ENCODE measurements around the gene C9orf152.

Gene C9orf152

GRCh38 chr9:110192531-110193261 is 15.3 kb downstream of the C9orf152 start:
- no peak overlapping the region for H2BK15ac ChIP-seq (ENCODE audit: low read length)
- no peak for DNase-seq (ENCODE audit: low spot score)
- H2AFZ ChIP-seq (ENCODE audit: low read length): no peak overlapping the region
- H3K4me3 ChIP-seq (ENCODE audit: low read length in 2 of 2): no peak overlapping the region
- H3K4me1 ChIP-seq (ENCODE audit: control insufficient read depth in 2 of 2, insufficient read depth in 1 of 2, low read depth in 1 of 2, low read length in 2 of 2): no peaks in the 10 kb centered on the region
- WGBS, 2 donors (ENCODE audit: extremely low coverage in 2 of 2, insufficient read length in 2 of 2, insufficient replicate concordance in 1 of 2): no CpG with 5 or more reads among the region's 5 CpGs
- H3K23ac ChIP-seq (ENCODE audit: low read depth, low read length, poor library complexity): no peak overlapping the region
- H2BK12ac ChIP-seq (ENCODE audit: low read length): no peak overlapping the region
- no peak overlapping the region for H3K9ac ChIP-seq (ENCODE audit: low read depth, low read length, poor library complexity)
- no peak overlapping the region for H4K91ac ChIP-seq (ENCODE audit: low read depth, low read length, poor library complexity)
- H3K18ac ChIP-seq (ENCODE audit: low read length): no peak overlapping the region
- no peak overlapping the region for H3K14ac ChIP-seq (ENCODE audit: low read length)
- no peak overlapping the region for H4K8ac ChIP-seq (ENCODE audit: low read depth, low read length)
- no peak overlapping the region for H3K27ac ChIP-seq (replicated peaks; ENCODE audit: low read length)
- H3K4me2 ChIP-seq (ENCODE audit: insufficient read depth, low read length, poor library complexity, severe bottlenecking): no peak overlapping the region
- no peak overlapping the region for H2BK5ac ChIP-seq (ENCODE audit: low read length)
- no peak overlapping the region for H2BK120ac ChIP-seq (ENCODE audit: low read depth, low read length)
- no peaks in the 10 kb centered on the region for H3K9me3 ChIP-seq (replicated peaks in 1 of 2; ENCODE audit: control insufficient read depth in 2 of 2, insufficient read depth in 1 of 2, low read depth in 1 of 2, low read length in 2 of 2)
- no peaks in the 10 kb centered on the region for H3K79me1 ChIP-seq (ENCODE audit: low read depth, low read length)
- H3K27me3 ChIP-seq (ENCODE audit: control insufficient read depth in 3 of 3, insufficient read depth in 3 of 3, low read depth in 1 of 3, low read length in 3 of 3): no peaks in the 10 kb centered on the region
- H3K4ac ChIP-seq (ENCODE audit: low read length): no peak overlapping the region
- no peak overlapping the region for H2AK5ac ChIP-seq (ENCODE audit: low read depth, low read length)
- H3K36me3 ChIP-seq (replicated peaks in 1 of 2; ENCODE audit: control insufficient read depth in 2 of 2, insufficient read depth in 2 of 2, low read length in 2 of 2): no peaks in the 10 kb centered on the region

GRCh38 chr9:110191615-110192014 is 16.3 kb downstream of the C9orf152 start:
- Histone ChIP-seq H4K91ac (ENCODE audit: low read depth, low read length, poor library complexity) (no peak overlapping the region), H2BK12ac (ENCODE audit: low read length) (no peak overlapping the region), H2AFZ (ENCODE audit: low read length) (no peak overlapping the region), H3K4me3 (ENCODE audit: low read length in 2 of 2) (no peak overlapping the region), H3K27ac (replicated peaks; ENCODE audit: low read length) (no peak overlapping the region), H3K27me3 (ENCODE audit: control insufficient read depth in 3 of 3, insufficient read depth in 3 of 3, low read depth in 1 of 3, low read length in 3 of 3) (peaks cover 0 to 4% (median 0%) of the 10 kb centered on the region in 3 experiments), H2BK15ac (ENCODE audit: low read length) (no peak overlapping the region), H3K9me3 (replicated peaks in 1 of 2; ENCODE audit: control insufficient read depth in 2 of 2, insufficient read depth in 1 of 2, low read depth in 1 of 2, low read length in 2 of 2) (no peaks in the 10 kb centered on the region), H3K4me2 (ENCODE audit: insufficient read depth, low read length, poor library complexity, severe bottlenecking) (no peak overlapping the region), H3K4me1 (ENCODE audit: control insufficient read depth in 2 of 2, insufficient read depth in 1 of 2, low read depth in 1 of 2, low read length in 2 of 2) (no peaks in the 10 kb centered on the region), H2BK120ac (ENCODE audit: low read depth, low read length) (no peak overlapping the region), H2BK5ac (ENCODE audit: low read length) (no peak overlapping the region), H4K8ac (ENCODE audit: low read depth, low read length) (no peak overlapping the region), H3K18ac (ENCODE audit: low read length) (no peak overlapping the region), H3K36me3 (replicated peaks in 1 of 2; ENCODE audit: control insufficient read depth in 2 of 2, insufficient read depth in 2 of 2, low read length in 2 of 2) (no peaks in the 10 kb centered on the region), H3K14ac (ENCODE audit: low read length) (no peak overlapping the region), H2AK5ac (ENCODE audit: low read depth, low read length) (no peak overlapping the region), H3K4ac (ENCODE audit: low read length) (no peak overlapping the region), H3K79me1 (ENCODE audit: low read depth, low read length) (no peaks in the 10 kb centered on the region), H3K9ac (ENCODE audit: low read depth, low read length, poor library complexity) (no peak overlapping the region), H3K23ac (ENCODE audit: low read depth, low read length, poor library complexity) (no peak overlapping the region)
- DNase-seq (ENCODE audit: low spot score): no peak
- no CpG with 5 or more reads among the region's 2 CpGs for WGBS, 2 donors (ENCODE audit: extremely low coverage in 2 of 2, insufficient read length in 2 of 2, insufficient replicate concordance in 1 of 2)

GRCh38 chr9:110189559-110190320 is 18.2 kb downstream of the C9orf152 start:
- H3K27me3 ChIP-seq (ENCODE audit: control insufficient read depth in 3 of 3, insufficient read depth in 3 of 3, low read depth in 1 of 3, low read length in 3 of 3): peaks cover 0 to 4% (median 0%) of the 10 kb centered on the region in 3 experiments
- no peak overlapping the region for H3K9ac ChIP-seq (ENCODE audit: low read depth, low read length, poor library complexity)
- H3K18ac ChIP-seq (ENCODE audit: low read length): no peak overlapping the region
- no peak overlapping the region for H3K4me3 ChIP-seq (ENCODE audit: low read length in 2 of 2)
- no peak overlapping the region for H3K4me2 ChIP-seq (ENCODE audit: insufficient read depth, low read length, poor library complexity, severe bottlenecking)
- no peak overlapping the region for H4K8ac ChIP-seq (ENCODE audit: low read depth, low read length)
- H3K23ac ChIP-seq (ENCODE audit: low read depth, low read length, poor library complexity): no peak overlapping the region
- no CpG with 5 or more reads among the region's 6 CpGs for WGBS, 2 donors (ENCODE audit: extremely low coverage in 2 of 2, insufficient read length in 2 of 2, insufficient replicate concordance in 1 of 2)
- H2AK5ac ChIP-seq (ENCODE audit: low read depth, low read length): no peak overlapping the region
- H4K91ac ChIP-seq (ENCODE audit: low read depth, low read length, poor library complexity): no peak overlapping the region
- no peaks in the 10 kb centered on the region for H3K36me3 ChIP-seq (replicated peaks in 1 of 2; ENCODE audit: control insufficient read depth in 2 of 2, insufficient read depth in 2 of 2, low read length in 2 of 2)
- H3K79me1 ChIP-seq (ENCODE audit: low read depth, low read length): no peaks in the 10 kb centered on the region
- no peak overlapping the region for H3K27ac ChIP-seq (replicated peaks; ENCODE audit: low read length)
- no peak overlapping the region for H3K4ac ChIP-seq (ENCODE audit: low read length)
- DNase-seq (ENCODE audit: low spot score): no peak
- no peaks in the 10 kb centered on the region for H3K4me1 ChIP-seq (ENCODE audit: control insufficient read depth in 2 of 2, insufficient read depth in 1 of 2, low read depth in 1 of 2, low read length in 2 of 2)
- H2AFZ ChIP-seq (ENCODE audit: low read length): no peak overlapping the region
- no peak overlapping the region for H2BK5ac ChIP-seq (ENCODE audit: low read length)
- H2BK12ac ChIP-seq (ENCODE audit: low read length): no peak overlapping the region
- H3K14ac ChIP-seq (ENCODE audit: low read length): no peak overlapping the region
- no peaks in the 10 kb centered on the region for H3K9me3 ChIP-seq (replicated peaks in 1 of 2; ENCODE audit: control insufficient read depth in 2 of 2, insufficient read depth in 1 of 2, low read depth in 1 of 2, low read length in 2 of 2)
- H2BK15ac ChIP-seq (ENCODE audit: low read length): no peak overlapping the region
- H2BK120ac ChIP-seq (ENCODE audit: low read depth, low read length): no peak overlapping the region

GRCh38 chr9:110188991-110189390 is 19.0 kb downstream of the C9orf152 start:
- H3K14ac ChIP-seq (ENCODE audit: low read length): no peak overlapping the region
- H4K8ac ChIP-seq (ENCODE audit: low read depth, low read length): no peak overlapping the region
- H2BK120ac ChIP-seq (ENCODE audit: low read depth, low read length): no peak overlapping the region
- H4K91ac ChIP-seq (ENCODE audit: low read depth, low read length, poor library complexity): no peak overlapping the region
- no peaks in the 10 kb centered on the region for H3K36me3 ChIP-seq (replicated peaks in 1 of 2; ENCODE audit: control insufficient read depth in 2 of 2, insufficient read depth in 2 of 2, low read length in 2 of 2)
- H3K9me3 ChIP-seq (replicated peaks in 1 of 2; ENCODE audit: control insufficient read depth in 2 of 2, insufficient read depth in 1 of 2, low read depth in 1 of 2, low read length in 2 of 2): no peaks in the 10 kb centered on the region
- no peak overlapping the region for H2AFZ ChIP-seq (ENCODE audit: low read length)
- no peaks in the 10 kb centered on the region for H3K4me1 ChIP-seq (ENCODE audit: control insufficient read depth in 2 of 2, insufficient read depth in 1 of 2, low read depth in 1 of 2, low read length in 2 of 2)
- H2BK5ac ChIP-seq (ENCODE audit: low read length): no peak overlapping the region
- no peak overlapping the region for H3K4ac ChIP-seq (ENCODE audit: low read length)
- H3K4me3 ChIP-seq (ENCODE audit: low read length in 2 of 2): no peak overlapping the region
- H3K18ac ChIP-seq (ENCODE audit: low read length): no peak overlapping the region
- DNase-seq (ENCODE audit: low spot score): no peak
- H2AK5ac ChIP-seq (ENCODE audit: low read depth, low read length): no peak overlapping the region
- H3K79me1 ChIP-seq (ENCODE audit: low read depth, low read length): no peaks in the 10 kb centered on the region
- no peak overlapping the region for H3K4me2 ChIP-seq (ENCODE audit: insufficient read depth, low read length, poor library complexity, severe bottlenecking)
- H3K23ac ChIP-seq (ENCODE audit: low read depth, low read length, poor library complexity): no peak overlapping the region
- H3K27ac ChIP-seq (replicated peaks; ENCODE audit: low read length): no peak overlapping the region
- no peak overlapping the region for H2BK15ac ChIP-seq (ENCODE audit: low read length)
- no peak overlapping the region for H3K9ac ChIP-seq (ENCODE audit: low read depth, low read length, poor library complexity)
- no CpG with 5 or more reads among the region's 4 CpGs for WGBS, 2 donors (ENCODE audit: extremely low coverage in 2 of 2, insufficient read length in 2 of 2, insufficient replicate concordance in 1 of 2)
- peaks cover 0 to 4% (median 0%) of the 10 kb centered on the region in 3 experiments for H3K27me3 ChIP-seq (ENCODE audit: control insufficient read depth in 3 of 3, insufficient read depth in 3 of 3, low read depth in 1 of 3, low read length in 3 of 3)
- no peak overlapping the region for H2BK12ac ChIP-seq (ENCODE audit: low read length)
